ENCODE data around the gene GPSM3. TPM values are rescaled to one million over a fixed set of nuclear protein-coding genes. Genes with fewer than 3 reads are reported as not detected.
A peak's percentile ranks its signal among the peaks of the same experiment; 100 is the strongest.
"Not testable (repeated sequence)": the region's sequence is repeated elsewhere in the genome, so short reads cannot be mapped to it uniquely, and the experiment has no call there.

The GPSM3 gene
- total RNA-seq, 6 donors from 2014 or later = 18.9 to 80.4 (median 30.6) TPM

DNA sequence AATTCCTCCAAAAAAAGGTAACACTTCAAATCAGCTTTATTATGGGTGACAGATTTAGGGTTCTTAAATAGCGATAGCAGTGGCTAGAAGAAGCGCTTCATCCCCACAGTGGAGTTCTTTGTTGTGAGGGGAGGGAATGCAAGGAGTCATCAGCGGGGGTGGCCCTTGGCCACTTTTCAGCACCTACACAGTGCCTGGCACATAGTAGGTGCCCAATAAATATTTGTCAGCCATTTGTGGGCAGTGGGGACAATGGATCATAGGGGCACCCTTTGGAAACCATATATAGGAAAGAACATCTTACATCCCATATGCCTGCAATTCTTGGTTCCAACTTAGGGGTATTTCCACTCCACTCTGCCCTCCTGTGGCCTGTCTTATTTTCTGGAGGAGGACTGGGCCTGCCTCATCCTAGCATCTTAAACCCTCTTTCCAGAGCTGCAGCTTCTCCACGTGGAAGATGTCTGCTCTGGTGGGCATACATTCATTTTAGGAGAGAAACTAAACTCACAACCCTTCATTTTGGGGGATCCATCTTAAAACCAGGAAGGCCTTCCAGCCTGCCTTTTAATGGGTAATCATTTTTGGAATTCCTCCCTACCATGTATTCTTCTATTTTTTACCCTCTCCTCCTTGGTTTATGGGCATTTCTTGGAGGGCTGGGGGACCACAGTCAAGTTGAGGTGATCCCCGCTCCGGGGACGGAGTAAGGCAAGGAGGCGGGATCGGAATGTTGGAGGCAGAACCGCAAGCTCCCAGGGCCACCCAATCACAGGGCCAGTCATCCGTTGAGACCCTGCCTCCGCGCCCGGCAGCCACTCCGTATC lies 2.6 kb upstream of the GPSM3 start:
- DNase-seq = no peak
- 23 to 29% methylated on average over 10 to 11 of the region's 15 CpGs for WGBS, 2 donors

DNA sequence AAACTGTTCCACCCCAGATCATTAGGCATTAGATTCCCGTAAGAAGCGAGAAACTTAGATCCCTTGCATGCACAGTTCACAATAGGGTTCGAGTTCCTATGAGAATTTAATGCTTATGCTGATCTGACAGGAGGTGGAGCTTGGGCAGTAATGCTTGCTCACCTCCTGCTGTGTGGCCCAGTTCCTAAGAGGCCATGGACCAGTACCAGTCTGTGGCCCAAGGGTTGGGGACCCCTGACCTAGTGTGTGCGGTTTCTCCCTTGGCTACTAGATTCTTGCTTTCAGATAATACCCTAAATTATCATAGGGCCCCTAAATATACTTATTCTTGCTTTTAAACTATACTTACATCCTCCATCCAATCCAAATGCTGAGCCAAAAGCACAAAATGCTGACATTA lies 1.9 kb upstream of the GPSM3 start:
- H3K4me1 ChIP-seq = peaks cover 51 to 64% (median 58%) of the 10 kb centered on the region in 4 donors
- DNase-seq = no peak
- no peak overlapping the region for H3K4me3 ChIP-seq
- no peaks in the 10 kb centered on the region for H3K27me3 ChIP-seq
- H3K27ac ChIP-seq = peak overlapping the region; percentile 78 to 100 (median 97)
- H3K36me3 ChIP-seq = peaks cover 0 to 17% (median 0%) of the 10 kb centered on the region in 4 donors
- whole genome bisulfite sequencing, 2 donors = 94 to 99% methylated on average over 4 of the region's 4 CpGs
- TF ChIP-seq POLR2A (IDR thresholded peaks at IDR 0.05) = no peak
- TF ChIP-seq POLR2AphosphoS5 (IDR thresholded peaks at IDR 0.05) = no peak
- TF ChIP-seq, protein P1, sequence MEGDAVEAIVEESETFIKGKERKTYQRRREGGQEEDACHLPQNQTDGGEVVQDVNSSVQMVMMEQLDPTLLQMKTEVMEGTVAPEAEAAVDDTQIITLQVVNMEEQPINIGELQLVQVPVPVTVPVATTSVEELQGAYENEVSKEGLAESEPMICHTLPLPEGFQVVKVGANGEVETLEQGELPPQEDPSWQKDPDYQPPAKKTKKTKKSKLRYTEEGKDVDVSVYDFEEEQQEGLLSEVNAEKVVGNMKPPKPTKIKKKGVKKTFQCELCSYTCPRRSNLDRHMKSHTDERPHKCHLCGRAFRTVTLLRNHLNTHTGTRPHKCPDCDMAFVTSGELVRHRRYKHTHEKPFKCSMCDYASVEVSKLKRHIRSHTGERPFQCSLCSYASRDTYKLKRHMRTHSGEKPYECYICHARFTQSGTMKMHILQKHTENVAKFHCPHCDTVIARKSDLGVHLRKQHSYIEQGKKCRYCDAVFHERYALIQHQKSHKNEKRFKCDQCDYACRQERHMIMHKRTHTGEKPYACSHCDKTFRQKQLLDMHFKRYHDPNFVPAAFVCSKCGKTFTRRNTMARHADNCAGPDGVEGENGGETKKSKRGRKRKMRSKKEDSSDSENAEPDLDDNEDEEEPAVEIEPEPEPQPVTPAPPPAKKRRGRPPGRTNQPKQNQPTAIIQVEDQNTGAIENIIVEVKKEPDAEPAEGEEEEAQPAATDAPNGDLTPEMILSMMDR (IDR thresholded peaks at IDR 0.05) = no peak
- TF ChIP-seq EP300 (IDR thresholded peaks at IDR 0.05) = no peak
- H3K9me3 ChIP-seq = no peaks in the 10 kb centered on the region
- no peak for ATAC-seq (ENCODE audit: low FRiP score in 2 of 2)

More for the DNA sequence above, 2.6 kb upstream of the GPSM3 start:
- H3K9me3 ChIP-seq = no peaks in the 10 kb centered on the region
- TF ChIP-seq EP300 (IDR thresholded peaks at IDR 0.05) (no peak), POLR2AphosphoS5 (IDR thresholded peaks at IDR 0.05) (peak; percentile 11 to 81), POLR2A (IDR thresholded peaks at IDR 0.05) (peak in 2 of 4 donors; percentile 11 to 90)
- TF ChIP-seq, protein P1 (IDR thresholded peaks at IDR 0.05) = peak in 4 of 6 experiments; percentile 7 to 49 (median 15)
- ATAC-seq (ENCODE audit: low FRiP score in 2 of 2) = no peak
- H3K4me1 ChIP-seq = peaks cover 51 to 64% (median 56%) of the 10 kb centered on the region in 4 donors
- peaks cover 0 to 17% (median 0%) of the 10 kb centered on the region in 4 donors for H3K36me3 ChIP-seq
- H3K27ac ChIP-seq = peak overlapping the region; percentile 78 to 100 (median 97)
- H3K27me3 ChIP-seq = no peaks in the 10 kb centered on the region
- peak overlapping the region in 3 of 4 donors; percentile 63 to 65 (median 64) for H3K4me3 ChIP-seq

DNA sequence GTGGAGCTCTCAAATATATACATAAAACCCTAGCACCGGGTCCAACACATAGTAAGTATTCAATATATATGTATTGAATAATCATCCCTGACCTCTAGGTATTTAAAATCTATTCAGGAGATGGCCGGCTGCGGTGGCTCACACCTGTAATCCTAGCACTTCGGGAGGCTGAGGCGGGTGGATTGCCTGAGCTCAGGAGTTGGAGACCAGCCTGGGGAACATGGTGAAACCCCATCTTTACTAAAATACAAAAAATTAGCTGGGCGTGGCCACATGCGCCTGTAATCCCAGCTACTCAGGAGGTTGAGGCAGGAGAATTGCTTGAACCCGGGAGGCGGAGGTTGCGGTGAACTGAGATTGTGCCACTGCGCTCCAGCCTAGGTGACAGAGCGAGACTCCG lies 653 bp upstream of the GPSM3 start:
- Histone ChIP-seq H3K4me1 (peaks cover 61 to 76% (median 70%) of the 10 kb centered on the region in 4 donors), H3K27ac (peak overlapping the region; percentile 93 to 98 (median 96)), H3K4me3 (peak overlapping the region in 3 of 4 donors; percentile 72 to 96 (median 80)), H3K36me3 (peaks cover 0 to 10% (median 2%) of the 10 kb centered on the region in 4 donors)
- not testable (repeated sequence) for H3K9me3 ChIP-seq; DNase-seq; ATAC-seq (ENCODE audit: low FRiP score in 2 of 2); H3K27me3 ChIP-seq
- WGBS, 2 donors = 59 to 61% methylated on average over 13 of the region's 13 CpGs

DNA sequence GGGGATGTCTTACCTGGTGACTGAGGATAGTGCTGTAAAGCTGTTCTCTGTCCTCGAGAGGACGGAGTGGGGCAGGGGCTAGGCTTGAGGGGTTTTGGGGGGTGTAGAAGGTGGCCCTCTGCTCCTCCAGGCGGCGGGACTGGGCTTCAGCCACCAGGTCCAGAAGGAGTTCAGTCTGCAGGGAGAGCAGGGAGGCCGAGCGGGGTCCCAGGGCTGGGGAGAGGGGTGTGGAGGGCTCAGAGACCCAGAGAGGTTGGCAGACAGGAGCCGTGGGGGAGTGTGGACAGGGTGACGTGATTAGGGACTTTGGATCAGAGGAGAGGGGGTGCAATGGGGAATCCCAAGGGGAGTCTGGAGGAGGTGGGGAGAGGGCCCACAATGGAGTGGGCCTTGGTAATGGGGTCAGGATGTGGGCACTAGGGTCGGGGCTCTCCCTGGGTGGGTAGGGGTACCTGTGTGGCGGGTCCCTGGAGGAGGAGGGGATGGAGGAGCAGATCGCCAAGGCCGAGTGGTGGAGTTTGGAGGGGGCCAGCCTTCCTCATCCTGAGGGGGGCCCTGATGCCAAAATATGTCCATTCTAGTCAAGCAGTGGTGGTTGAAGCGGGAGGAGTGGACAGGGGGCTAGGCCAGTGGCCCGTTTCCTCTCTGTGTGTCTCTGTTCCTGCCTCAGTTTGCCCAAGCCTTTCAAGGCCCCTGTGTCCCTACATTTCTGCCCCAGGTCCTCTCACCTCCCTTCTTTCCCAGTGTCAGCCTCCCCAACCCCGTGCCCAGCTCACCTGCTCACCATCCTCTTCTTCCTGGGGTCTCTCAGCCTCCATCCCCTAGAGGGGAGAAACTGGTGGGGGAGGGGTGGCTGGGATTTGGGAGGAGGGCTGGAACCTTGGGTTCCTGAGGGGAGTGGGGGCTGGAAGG lies 491 bp downstream of the GPSM3 start:
- no peaks in the 10 kb centered on the region for H3K9me3 ChIP-seq
- peak overlapping the region in 3 of 4 donors; percentile 72 to 96 (median 80) for H3K4me3 ChIP-seq
- H3K4me1 ChIP-seq = peaks cover 68 to 82% (median 74%) of the 10 kb centered on the region in 4 donors
- 52 to 62% methylated on average over 15 of the region's 15 CpGs for WGBS, 2 donors
- TF ChIP-seq, protein P1 (IDR thresholded peaks at IDR 0.05) = no peak
- TF ChIP-seq POLR2AphosphoS5 (IDR thresholded peaks at IDR 0.05) = no peak
- H3K36me3 ChIP-seq = peaks cover 0 to 14% (median 5%) of the 10 kb centered on the region in 4 donors
- H3K27ac ChIP-seq = peak overlapping the region; percentile 93 to 98 (median 96)
- H3K27me3 ChIP-seq = no peaks in the 10 kb centered on the region
- DNase-seq (no peak), ATAC-seq (ENCODE audit: low FRiP score in 2 of 2) (no peak)

Measured in upper lobe of left lung (tissue), 6 donors.